Nephron (organoid): ENCODE data around the gene AMMECR1.

Experiments used
- H3K27ac Mint-ChIP-seq, 3 experiments: 2 replicates each; pipeline ENCODE4 v1.8.0; 2020; ENCODE audit warnings: mixed read lengths in 3 of 3, mild to moderate bottlenecking in 2 of 3, moderate library complexity in 1 of 3
- H3K27me3 Mint-ChIP-seq: 2 replicates; pipeline ENCODE4 v1.8.0; 2021; ENCODE audit warnings: low read depth, mild to moderate bottlenecking, moderate library complexity, mixed read lengths
- H3K36me3 Mint-ChIP-seq: 2 replicates; pipeline ENCODE4 v1.8.0; 2020; ENCODE audit warnings: low read depth, mixed read lengths
- H3K4me1 Mint-ChIP-seq: 2 replicates; pipeline ENCODE4 v1.8.0; 2020; ENCODE audit warnings: mixed read lengths
- H3K4me3 Mint-ChIP-seq, 3 experiments: 2 replicates each; pipeline ENCODE4 v1.8.0; 2020; ENCODE audit warnings: mild to moderate bottlenecking in 3 of 3, mixed read lengths in 3 of 3, moderate library complexity in 2 of 3
- H3K9me3 Mint-ChIP-seq: 2 replicates; pipeline ENCODE4 v1.8.0; 2020; ENCODE audit warnings: mixed read lengths
- CTCF ChIP-seq, 3 experiments: fragments of 200-600 bp; sonication (generic); IDR thresholded peaks; one replicate each; pipeline ENCODE4 v1.5.0; 2021; ENCODE audit warnings: antibody characterized with exemption in 3 of 3; ENCODE audit not compliant: unreplicated experiment in 3 of 3

The AMMECR1 gene

DNA sequence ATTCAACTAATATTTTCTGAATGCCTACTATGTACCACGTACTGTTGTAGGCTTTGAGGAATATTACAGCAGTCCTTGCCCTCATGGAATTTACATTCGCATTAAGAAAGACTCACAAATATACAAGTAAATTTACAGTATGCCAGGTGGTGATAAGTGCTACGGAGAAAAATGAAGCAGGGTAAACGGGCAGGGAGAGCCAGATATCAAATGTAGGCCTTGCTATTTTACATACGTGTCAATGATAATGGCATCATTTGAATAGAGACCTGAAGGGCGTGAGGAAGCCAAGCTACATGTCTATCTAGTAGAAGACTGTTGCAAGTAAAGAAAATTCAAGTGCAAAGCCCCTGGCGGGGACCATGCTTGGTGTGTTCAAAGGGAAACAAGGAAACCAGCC is 65.2 kb downstream of the AMMECR1 start:
- no peak overlapping the region for H3K4me3 Mint-ChIP-seq
- no peaks in the 10 kb centered on the region for H3K4me1 Mint-ChIP-seq
- no peak for TF ChIP-seq CTCF (IDR thresholded peaks at IDR 0.05; ENCODE audit: unreplicated experiment in 3 of 3)
- H3K27ac Mint-ChIP-seq: no peak overlapping the region
- H3K9me3 Mint-ChIP-seq: no peaks in the 10 kb centered on the region
- H3K27me3 Mint-ChIP-seq: no peaks in the 10 kb centered on the region
- H3K36me3 Mint-ChIP-seq: no peaks in the 10 kb centered on the region

DNA sequence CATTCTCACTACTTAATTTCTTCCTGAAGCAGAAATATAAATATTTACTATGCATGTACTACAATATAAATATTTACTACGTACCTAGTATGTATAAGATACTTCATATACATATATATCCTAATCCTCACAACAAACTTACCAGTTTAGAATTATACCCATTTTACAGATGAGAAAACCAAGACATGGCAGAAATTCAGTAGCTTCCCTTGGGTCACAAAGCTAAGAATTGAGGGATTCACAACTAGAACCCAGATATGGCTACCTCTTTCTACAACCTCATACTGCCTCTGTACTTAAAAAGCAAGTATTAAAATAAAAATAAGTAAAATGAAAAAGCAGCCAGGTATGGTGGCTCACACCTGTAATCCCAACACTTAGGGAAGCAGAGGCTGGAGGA is 65.9 kb downstream of the AMMECR1 start:
- Mint-ChIP-seq H3K9me3 (no peaks in the 10 kb centered on the region), H3K27me3 (no peaks in the 10 kb centered on the region), H3K27ac (no peak overlapping the region), H3K36me3 (no peaks in the 10 kb centered on the region), H3K4me3 (no peak overlapping the region), H3K4me1 (no peaks in the 10 kb centered on the region)
- TF ChIP-seq CTCF (IDR thresholded peaks at IDR 0.05; ENCODE audit: unreplicated experiment in 3 of 3): no peak

DNA sequence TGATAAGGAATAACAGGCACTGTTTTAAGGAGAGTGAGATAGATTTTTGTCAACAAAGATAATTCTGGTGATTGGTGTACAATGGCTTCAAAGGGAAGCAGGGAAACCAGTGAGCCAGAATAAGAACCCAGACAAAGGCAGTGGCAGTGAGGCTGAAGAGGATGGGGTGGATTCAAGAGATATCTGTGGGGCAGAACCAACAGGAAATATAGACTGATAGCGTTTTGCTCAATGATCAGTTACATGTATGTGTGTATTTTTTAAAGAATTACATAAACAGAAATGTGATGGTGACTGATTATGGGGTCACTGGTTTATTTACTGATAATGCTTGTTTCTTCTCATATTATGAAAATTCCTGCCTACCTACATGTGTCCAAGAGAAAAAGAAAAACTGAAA is 66.4 kb downstream of the AMMECR1 start:
- no peaks in the 10 kb centered on the region for H3K27me3 Mint-ChIP-seq
- H3K4me1 Mint-ChIP-seq: no peaks in the 10 kb centered on the region
- H3K9me3 Mint-ChIP-seq: no peaks in the 10 kb centered on the region
- no peak overlapping the region for H3K4me3 Mint-ChIP-seq
- TF ChIP-seq CTCF (IDR thresholded peaks at IDR 0.05; ENCODE audit: unreplicated experiment in 3 of 3): no peak
- H3K36me3 Mint-ChIP-seq: no peaks in the 10 kb centered on the region
- no peak overlapping the region for H3K27ac Mint-ChIP-seq

DNA sequence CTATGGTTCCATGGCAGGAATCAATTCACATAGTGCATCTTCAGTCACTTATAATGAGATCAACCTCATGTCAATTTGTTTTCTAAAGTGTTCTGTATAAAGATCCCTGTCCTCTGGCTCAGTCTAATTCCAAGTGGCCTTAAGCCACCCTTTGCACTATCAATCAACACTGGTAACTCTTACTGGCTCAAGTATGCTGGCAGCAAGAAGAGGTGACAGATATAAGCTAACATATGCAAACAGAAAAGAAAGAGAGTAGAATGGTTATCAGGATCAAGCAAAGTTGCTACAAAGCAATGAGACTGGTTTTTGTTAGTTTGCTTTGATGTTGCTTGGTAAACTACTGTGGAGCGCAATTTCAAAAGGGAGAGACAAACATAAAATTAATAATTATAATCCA is 67.0 kb downstream of the AMMECR1 start:
- TF ChIP-seq CTCF (IDR thresholded peaks at IDR 0.05; ENCODE audit: unreplicated experiment in 3 of 3): no peak
- Mint-ChIP-seq H3K27ac (no peak overlapping the region), H3K4me3 (no peak overlapping the region), H3K9me3 (no peaks in the 10 kb centered on the region), H3K27me3 (no peaks in the 10 kb centered on the region), H3K36me3 (no peaks in the 10 kb centered on the region), H3K4me1 (no peaks in the 10 kb centered on the region)

- Mint-ChIP-seq H3K27ac (peak overlapping the region in 1 of 3 experiments; percentile 11), H3K4me3 (no peak overlapping the region), H3K36me3 (no peaks in the 10 kb centered on the region), H3K9me3 (no peaks in the 10 kb centered on the region), H3K27me3 (no peaks in the 10 kb centered on the region), H3K4me1 (no peaks in the 10 kb centered on the region)
- TF ChIP-seq CTCF (IDR thresholded peaks at IDR 0.05; ENCODE audit: unreplicated experiment in 3 of 3): no peak
These were observed 69.3 kb downstream of the AMMECR1 start for GRCh38 chrX:110248578-110248977.

DNA sequence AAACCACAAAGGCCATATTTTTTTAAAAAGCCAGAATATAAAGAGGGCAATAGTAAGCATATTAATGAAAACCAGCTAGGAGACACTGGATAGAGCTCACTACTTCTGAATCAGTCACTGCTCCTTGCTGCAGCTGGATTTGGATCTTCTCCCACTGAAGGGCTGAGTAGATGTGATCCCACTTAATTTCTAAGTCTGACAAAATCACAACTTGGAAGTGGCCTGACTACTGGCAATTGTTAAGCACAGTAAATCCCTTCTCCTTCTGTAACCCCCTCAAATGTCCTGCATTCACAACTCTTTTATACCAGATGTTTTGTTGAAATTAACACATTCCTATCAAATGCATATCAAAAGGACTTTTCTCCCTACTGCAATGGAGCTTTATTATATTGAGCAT is 72.9 kb downstream of the AMMECR1 start:
- no peak for TF ChIP-seq CTCF (IDR thresholded peaks at IDR 0.05; ENCODE audit: unreplicated experiment in 3 of 3)
- Mint-ChIP-seq H3K36me3 (peaks cover 11% of the 10 kb centered on the region), H3K4me1 (no peaks in the 10 kb centered on the region), H3K4me3 (no peak overlapping the region), H3K27ac (no peak overlapping the region), H3K27me3 (no peaks in the 10 kb centered on the region), H3K9me3 (peaks cover 2% of the 10 kb centered on the region)
